Cardiac septum (tissue), 1 donor: ENCODE data around the gene MDM2. TPM values are rescaled to one million over a fixed set of nuclear protein-coding genes. Genes with fewer than 3 reads are reported as not detected.
A peak's percentile ranks its signal among the peaks of the same experiment; 100 is the strongest.
"Not testable (repeated sequence)": the region's sequence is repeated elsewhere in the genome, so short reads cannot be mapped to it uniquely, and the experiment has no call there.

Source experiments
- DNase-seq: peaks from one replicate; pipeline ENCODE4 v3.0.0-alpha.2; 2020; ENCODE audit warnings: low spot score
- intact Hi-C: fragments of 100-400 bp; cut with DNase I; formaldehyde crosslinking; loops from one replicate; pipeline ENCODE4 v1.14.0; 2022
- total RNA-seq: library from RNA; stranded (reverse); fragmentation: NEBNext Ultra II Directional; extraction: Animal tissue kit (Norgen Biotek cat#: 25700); gene quantifications from one replicate; pipeline ENCODE4 v1.2.1, GENCODE V29; 2021
- donor health status: DM: no; HTN: no; CAD: no.

MDM2 gene
- total RNA-seq, 1 donor from 2014 or later: 47.9 TPM

- no peak for DNase-seq
- intact Hi-C loops: no loop called here
These were observed 3.9 kb upstream of the MDM2 start for GRCh38 chr12:68803948-68804656.

GRCh38 chr12:68804657-68805591, 3.1 kb upstream of the MDM2 start:
- DNase-seq: no peak
- intact Hi-C loops: loop anchor here (5.0 kb wide), 1 partner anchor 193 kb away; the partner anchor contains the start of gene RAP1B

- intact Hi-C loops: loop anchor here (5.0 kb wide), 1 partner anchor 193 kb away; the partner anchor contains the start of gene RAP1B
These were observed 2.3 kb upstream of the MDM2 start for GRCh38 chr12:68805592-68806120.

GRCh38 chr12:68806488-68807237, 1.3 kb upstream of the MDM2 start:
- no peak for DNase-seq
- intact Hi-C loops: loop anchor here (5.0 kb wide), 1 partner anchor 194 kb away; the partner anchor contains the start of gene RAP1B

More at GRCh38 chr12:68805592-68806120, 2.3 kb upstream of the MDM2 start:
- DNase-seq: no peak

GRCh38 chr12:68807274-68807575, 752 bp upstream of the MDM2 start:
- intact Hi-C loops: loop anchor here (5.0 kb wide), 1 partner anchor 195 kb away; the partner anchor contains the start of gene RAP1B

GRCh38 chr12:68808388-68809189, 612 bp downstream of the MDM2 start:
- intact Hi-C loops: loop anchor here (2.0 to 5.0 kb wide), 2 partner anchors 62 to 196 kb away; partner anchors contain the start of genes RAP1B and SLC35E3

More at GRCh38 chr12:68807274-68807575, 752 bp upstream of the MDM2 start:
- not testable (repeated sequence) for DNase-seq

GRCh38 chr12:68809190-68810026, 1.4 kb downstream of the MDM2 start:
- DNase-seq: no peak
- intact Hi-C loops: loop anchor here (2.0 to 5.0 kb wide), 2 partner anchors 63 to 197 kb away; partner anchors contain the start of genes RAP1B and SLC35E3

More at GRCh38 chr12:68808388-68809189, 612 bp downstream of the MDM2 start:
- peak; percentile 89 for DNase-seq

- intact Hi-C loops, DNase-seq: not testable (repeated sequence)
These were observed 2.0 kb downstream of the MDM2 start for GRCh38 chr12:68810027-68810389.

GRCh38 chr12:68811573-68811972, 3.6 kb downstream of the MDM2 start:
- intact Hi-C loops, DNase-seq: not testable (repeated sequence)

- no peak for DNase-seq
- intact Hi-C loops: no loop called here
These were observed 4.7 kb downstream of the MDM2 start for GRCh38 chr12:68812553-68813241.

- intact Hi-C loops: no loop called here
- no peak for DNase-seq
These were observed 5.2 kb downstream of the MDM2 start for GRCh38 chr12:68813242-68813593.

- DNase-seq: no peak
- intact Hi-C loops: no loop called here
These were observed 6.7 kb downstream of the MDM2 start for GRCh38 chr12:68814490-68815231.

- intact Hi-C loops: no loop called here
- no peak for DNase-seq
These were observed 7.4 kb downstream of the MDM2 start for GRCh38 chr12:68815232-68815927.

- DNase-seq: no peak
- intact Hi-C loops: no loop called here
These were observed 8.2 kb downstream of the MDM2 start for GRCh38 chr12:68815928-68816800.

- DNase-seq, intact Hi-C loops: not testable (repeated sequence)
These were observed 11.5 kb downstream of the MDM2 start for GRCh38 chr12:68819481-68819880.
